Measurements from ENCODE around the gene PCNX4.

GRCh38 chr14:60215127-60215444 lies 123.4 kb downstream of the PCNX4 start:
- TF ChIP-seq CTCF (conservative IDR thresholded peaks at IDR 0.05 in 1 of 2, IDR thresholded peaks at IDR 0.05 in 1 of 2; ENCODE audit: low read depth in 1 of 2, low read length in 2 of 2) (no peak), EZH2 (IDR thresholded peaks at IDR 0.05; ENCODE audit: low read length, missing control alignments) (no peak)

Data from fibroblast of lung (primary cell).